HG03521 (cell line): ENCODE results near the gene KCNN3.
"Not testable (repeated sequence)": the region's sequence is repeated elsewhere in the genome, so short reads cannot be mapped to it uniquely, and the experiment has no call there.

Experiments used
- ATAC-seq: cut with Tn5 transposase; IDR thresholded peaks from one replicate; pipeline ENCODE4 v1.9.1; 2021; ENCODE audit warnings: mild to moderate bottlenecking, moderate library complexity; ENCODE audit not compliant: unreplicated experiment

The KCNN3 gene

DNA sequence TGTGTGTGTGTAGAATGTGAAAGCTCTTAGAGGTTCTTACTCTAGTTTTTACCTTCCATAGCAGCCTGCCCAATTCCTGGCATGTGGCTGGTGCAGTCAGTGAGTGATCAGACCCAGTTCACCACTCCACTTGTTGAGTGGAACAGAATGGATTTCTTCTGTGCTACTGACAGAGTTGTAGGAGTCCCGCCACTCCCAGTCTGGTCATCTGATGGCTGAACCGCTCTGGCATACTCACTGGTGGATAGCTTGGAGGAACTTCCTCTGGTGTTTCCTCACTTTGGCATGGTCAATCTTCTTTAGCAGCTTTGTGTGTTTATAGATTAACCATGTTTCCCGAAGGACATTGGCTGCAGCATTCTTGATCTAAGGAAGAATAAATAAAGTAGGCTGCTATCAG, 155.4 kb downstream of the KCNN3 start:
- no peak for ATAC-seq

- no peak for ATAC-seq
These were observed 155.9 kb downstream of the KCNN3 start for GRCh38 chr1:154714052-154714623.

GRCh38 chr1:154713005-154713404, 157.1 kb downstream of the KCNN3 start:
- no peak for ATAC-seq

DNA sequence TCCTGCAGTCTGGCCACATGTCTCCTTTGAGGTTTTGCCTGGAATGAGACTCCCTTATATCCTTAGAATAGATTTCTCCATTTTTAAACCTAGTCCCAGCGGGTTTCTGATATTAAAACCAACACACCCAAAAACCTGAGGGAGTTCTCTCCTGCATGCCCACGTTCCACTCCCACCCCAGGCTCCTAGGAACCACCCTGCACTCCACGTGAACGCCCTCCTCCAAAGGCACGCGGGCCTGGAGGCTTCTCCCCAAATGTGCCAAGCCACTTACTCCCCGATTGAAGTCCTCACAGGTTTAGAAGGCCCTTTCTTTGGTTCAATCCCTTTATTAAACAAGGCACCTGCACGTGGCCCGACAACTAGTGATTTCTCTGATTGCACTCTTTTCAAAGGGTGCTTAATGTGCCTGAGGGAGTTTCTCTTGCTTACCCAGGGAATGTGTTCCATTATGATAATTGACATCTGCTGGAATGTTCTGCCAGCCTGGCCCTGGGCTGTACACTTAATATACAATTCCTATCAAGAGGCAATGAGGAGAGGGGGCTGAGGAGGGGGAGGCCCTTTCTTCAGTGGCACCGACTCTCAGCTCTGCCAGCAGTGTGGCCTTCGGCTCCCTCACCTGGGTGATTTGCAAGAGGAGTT, 157.8 kb downstream of the KCNN3 start:
- ATAC-seq, result no peak

- ATAC-seq, result no peak
These were observed 158.7 kb downstream of the KCNN3 start for GRCh38 chr1:154711416-154711815.

GRCh38 chr1:154710106-154710505, 160.0 kb downstream of the KCNN3 start:
- ATAC-seq, result no peak

- no peak for ATAC-seq
These were observed 162.1 kb downstream of the KCNN3 start for GRCh38 chr1:154707901-154708463.

- no peak for ATAC-seq
These were observed 163.2 kb downstream of the KCNN3 start for GRCh38 chr1:154706851-154707250.

GRCh38 chr1:154705544-154705943, 164.5 kb downstream of the KCNN3 start:
- no peak for ATAC-seq

DNA sequence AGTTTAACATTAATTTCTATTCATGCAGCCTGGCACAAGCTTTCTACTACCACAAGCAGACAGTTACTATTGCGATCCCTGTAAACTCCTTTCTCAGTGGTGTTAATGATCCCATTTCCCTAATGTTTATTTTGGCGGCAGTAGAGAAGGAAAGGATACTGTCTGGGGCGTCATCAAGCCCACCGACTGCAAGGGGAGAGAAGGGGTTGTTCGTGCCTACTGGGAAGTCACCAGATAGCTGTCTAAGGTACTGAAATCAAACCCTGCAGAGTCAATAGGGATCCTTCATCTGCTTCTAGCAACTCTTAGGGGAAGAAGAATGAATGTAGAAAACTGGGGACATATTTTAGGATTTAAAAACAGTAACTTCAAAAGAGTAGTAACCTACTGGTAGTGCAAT, 166.9 kb downstream of the KCNN3 start:
- no peak for ATAC-seq

DNA sequence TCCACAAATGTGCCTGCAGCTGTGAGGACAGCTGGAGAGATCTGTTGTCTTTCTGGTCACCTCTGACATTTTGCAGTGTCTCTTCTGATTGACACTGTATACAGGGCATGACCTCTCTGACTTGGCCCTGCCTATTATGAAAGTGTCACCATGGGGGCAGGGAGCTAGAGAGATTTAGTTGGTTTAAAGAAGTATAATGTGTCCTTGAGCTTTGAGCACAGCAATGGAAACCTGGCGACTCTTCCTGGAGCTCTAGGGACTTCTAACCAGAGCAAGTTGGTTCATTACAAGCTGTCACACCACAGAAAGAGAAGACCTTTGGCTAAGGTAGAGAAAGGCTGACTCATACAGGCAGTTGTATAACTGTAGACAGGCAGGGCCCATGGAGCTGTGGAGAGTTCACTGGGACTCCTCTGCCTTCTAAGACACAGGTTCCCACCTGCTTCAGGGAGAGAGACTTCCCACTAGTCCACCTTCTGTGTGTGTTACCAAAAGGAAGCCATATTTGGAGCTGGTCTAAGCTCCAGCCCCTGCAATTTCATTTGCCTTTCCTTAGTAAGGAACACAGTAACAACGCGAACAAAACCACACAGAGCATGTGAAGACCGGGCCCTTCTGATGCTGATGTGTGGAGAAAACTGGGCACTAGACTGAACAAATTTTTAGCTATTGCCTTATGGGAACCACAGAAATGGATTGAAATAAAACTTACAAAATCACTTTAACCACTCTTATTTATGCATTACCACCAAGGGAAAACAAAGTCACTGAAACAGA, 171.6 kb downstream of the KCNN3 start:
- ATAC-seq, result no peak

DNA sequence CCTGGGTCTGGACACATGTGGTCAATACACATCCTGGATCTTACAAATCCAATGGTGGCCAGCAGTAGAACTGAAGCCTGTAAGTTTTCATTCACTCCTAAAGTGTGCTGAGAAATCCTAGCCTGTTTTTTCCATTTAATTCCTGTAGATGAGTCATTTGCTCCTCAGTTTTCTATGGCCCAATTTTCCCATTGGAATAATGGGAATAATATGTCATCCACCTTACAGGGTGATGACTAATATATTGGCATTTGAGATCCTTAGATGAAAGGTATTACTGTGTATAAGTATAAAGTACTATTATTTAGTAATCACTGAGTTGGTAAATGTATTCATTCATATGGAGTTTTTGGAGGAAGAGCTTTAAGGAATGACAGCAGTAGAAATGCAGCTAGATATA, 172.4 kb downstream of the KCNN3 start:
- ATAC-seq, result no peak

DNA sequence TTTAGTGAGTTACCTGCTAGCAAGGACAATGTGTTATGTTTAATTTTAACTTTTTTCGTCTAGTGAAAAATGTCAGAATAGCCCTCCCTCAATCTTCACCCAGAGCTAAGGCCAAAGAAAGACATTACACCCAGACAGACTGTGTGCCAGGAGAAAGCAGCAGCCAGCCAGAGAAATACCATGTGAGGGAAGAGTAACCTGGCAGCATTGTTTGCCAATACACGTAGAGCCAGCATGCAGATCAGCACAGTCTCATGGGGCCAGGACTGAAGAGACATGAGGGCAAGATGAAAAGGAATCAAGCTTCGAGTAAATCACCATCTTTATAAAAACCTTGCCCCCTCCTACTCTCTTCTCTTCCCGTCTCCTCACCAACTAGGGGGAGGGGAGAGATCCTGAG, 173.6 kb downstream of the KCNN3 start:
- ATAC-seq, result no peak

DNA sequence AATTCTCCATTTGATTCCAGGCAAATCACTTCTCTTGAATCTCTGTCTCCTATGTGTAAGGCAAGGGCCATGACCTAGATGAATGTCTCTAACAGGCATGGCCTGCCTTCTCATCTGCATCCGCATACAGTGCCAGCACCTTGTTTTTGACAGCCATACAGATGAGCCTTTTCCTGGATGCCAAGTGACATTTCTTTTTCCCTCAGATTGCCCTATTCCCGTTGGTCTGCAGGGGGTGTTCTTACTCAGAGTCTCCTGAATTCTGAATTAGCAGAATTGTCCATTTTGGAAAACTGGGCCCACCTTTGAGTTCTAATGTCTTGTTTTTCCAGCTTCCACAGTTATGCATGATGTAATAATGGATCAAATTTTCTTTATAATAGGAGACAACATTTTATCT, 174.1 kb downstream of the KCNN3 start:
- ATAC-seq, result no peak

DNA sequence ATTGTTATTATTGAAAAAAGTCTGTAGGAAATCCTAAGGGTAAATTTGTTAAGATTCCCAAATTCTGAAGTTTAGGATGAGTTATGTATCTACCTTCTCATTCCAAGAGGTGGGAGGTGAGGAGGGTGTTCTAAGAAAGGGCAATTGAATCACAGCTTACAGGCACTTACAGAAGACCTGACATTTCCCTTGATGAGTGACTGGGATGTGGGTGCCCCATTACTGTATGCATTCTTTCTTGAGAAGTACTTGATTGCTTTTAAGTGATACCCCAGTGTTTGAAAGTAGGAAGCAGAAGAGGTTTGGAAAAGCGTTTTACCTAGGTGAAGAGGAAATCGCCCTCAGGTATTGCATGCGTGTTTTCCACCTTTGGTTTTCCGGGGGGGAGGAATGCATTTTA, 175.1 kb downstream of the KCNN3 start:
- no peak for ATAC-seq

DNA sequence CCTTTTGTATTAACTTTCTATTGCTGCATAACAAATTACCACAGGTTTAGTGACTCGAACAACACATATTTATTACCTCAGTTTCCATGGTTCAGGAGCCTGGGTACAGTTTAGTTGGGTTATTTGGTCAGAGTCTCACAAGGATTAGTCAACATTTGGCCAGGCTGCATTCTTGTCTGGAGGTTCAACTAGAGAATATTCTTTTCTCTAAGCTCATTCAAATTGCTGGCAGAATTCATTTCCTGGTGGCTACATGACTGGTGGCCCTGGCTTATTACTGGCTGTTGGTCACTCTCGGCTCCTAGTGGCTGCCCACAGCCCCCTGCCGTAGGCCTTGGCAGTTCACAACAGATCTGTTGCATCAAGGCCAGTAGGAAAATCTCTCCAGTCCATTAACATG, 181.0 kb downstream of the KCNN3 start:
- no peak for ATAC-seq

DNA sequence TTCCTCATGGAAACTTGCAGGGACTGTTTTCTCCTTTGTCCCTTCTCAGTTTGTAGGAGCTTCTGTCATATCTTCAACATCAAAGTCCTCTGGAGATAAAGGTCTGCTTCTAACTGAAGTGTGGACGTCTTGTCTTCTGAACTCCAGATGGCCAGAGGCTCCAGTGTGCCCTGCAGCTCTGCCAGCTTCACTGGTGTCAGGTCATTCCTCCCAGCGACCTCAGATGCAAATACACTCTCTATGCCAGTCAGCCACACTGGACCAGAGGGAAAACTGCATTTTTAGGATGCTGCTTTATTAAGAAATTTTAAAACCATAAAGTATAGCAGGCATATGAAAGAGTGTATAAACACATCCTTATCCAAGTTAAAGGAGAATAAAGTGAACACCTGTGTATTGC, 183.6 kb downstream of the KCNN3 start:
- no peak for ATAC-seq

DNA sequence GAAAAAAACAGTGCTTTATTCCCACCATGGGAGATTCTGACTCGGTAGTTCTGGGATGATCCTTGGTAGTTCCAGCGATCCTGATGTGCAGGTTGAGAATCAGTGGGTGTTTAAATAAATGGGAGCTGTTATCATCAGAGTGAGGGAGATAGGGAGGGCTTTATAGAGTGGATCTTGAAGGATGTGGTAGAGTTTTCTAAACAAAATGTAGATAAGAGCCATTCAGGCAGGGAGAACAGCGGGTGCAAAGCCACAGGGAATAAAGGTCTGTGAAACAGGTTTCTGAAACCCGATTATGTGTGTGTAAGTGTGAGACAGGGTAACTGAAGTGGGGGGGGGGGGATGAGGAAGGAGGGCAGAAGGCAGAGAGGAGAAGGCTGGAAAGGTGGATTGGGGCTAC, 186.3 kb downstream of the KCNN3 start:
- ATAC-seq, result no peak

- no peak for ATAC-seq
These were observed 187.8 kb downstream of the KCNN3 start for GRCh38 chr1:154682254-154682653.

DNA sequence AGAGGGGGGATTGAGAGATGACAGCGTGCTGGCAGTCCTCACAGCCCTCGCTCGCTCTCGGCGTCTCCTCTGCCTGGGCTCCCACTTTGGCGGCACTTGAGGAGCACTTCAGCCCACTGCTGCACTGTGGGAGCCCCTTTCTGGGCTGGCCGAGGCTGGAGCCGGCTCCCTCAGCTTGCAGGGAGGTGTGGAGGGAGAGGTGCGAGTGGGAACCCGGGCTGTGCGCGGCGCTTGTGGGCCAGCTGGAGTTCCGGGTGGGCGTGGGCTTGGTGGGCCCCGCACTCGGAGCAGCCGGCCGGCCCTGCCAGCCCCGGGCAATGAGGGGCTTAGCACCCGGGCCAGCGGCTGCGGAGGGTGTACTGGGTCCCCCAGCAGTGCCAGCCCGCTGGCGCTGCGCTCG, 192.2 kb downstream of the KCNN3 start:
- not testable (repeated sequence) for ATAC-seq

GRCh38 chr1:154676847-154677246, 193.2 kb downstream of the KCNN3 start:
- ATAC-seq, result not testable (repeated sequence)

DNA sequence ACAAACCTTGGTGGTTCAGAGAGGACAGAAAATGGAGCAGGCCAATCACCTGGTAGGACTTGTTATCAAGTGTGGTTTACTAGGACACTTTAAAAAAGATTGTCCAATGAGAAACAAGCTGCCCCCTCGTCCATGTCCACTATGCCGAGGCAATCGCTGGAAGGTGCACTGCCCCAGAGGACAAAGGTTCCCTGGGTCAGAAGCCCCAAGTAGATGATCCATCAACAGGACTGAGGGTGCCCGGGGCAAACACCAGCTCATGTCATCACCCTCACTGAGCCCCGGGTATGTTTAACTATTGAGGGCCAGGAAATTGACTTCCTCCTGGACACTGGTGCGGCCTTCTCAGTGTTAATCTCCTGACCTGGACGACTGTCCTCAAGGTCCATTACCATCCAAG, 195.6 kb downstream of the KCNN3 start:
- not testable (repeated sequence) for ATAC-seq
